Esophagus squamous epithelium (tissue), 4 donors: Measurements from ENCODE around the gene HLA-E.

Experiments
- POLR2A ChIP-seq, 4 donors: fragments of 450-650 bp; IDR thresholded peaks; one replicate each; pipeline ENCODE4 v1.6.1; 2017; ENCODE audit warnings: antibody characterized with exemption in 4 of 4, mild to moderate bottlenecking in 4 of 4, moderate library complexity in 3 of 4
- TF ChIP-seq, protein P1 (sequence below), 6 experiments: fragments of 450-650 bp in 4 of 6; fragments of 200-600 bp in 2 of 6; sonication (generic) in 2 of 6; IDR thresholded peaks; one replicate each; pipeline ENCODE4 v1.5.1; 2016 to 2019; ENCODE audit warnings: antibody characterized with exemption in 6 of 6, mild to moderate bottlenecking in 4 of 6, moderate library complexity in 4 of 6

DNA sequence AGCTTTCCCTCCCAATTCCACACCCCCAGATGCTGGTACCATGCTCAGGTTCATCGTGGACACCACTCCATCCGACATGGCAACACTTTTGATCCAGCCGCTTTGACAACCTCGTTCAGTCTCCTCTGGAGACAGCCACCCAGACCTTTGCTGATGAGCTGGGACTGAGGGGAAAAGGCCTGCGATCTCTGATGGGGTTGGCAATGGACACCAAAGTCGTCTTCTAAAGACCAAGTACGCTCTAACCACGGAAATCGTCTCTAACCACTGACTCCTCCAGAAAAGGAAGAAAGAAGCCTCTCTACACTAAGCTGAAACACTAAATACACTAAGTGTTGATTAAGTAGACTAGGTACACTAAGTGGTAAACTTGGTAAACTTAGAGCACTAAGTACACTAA lies 26.1 kb upstream of the HLA-E start:
- TF ChIP-seq, protein P1, sequence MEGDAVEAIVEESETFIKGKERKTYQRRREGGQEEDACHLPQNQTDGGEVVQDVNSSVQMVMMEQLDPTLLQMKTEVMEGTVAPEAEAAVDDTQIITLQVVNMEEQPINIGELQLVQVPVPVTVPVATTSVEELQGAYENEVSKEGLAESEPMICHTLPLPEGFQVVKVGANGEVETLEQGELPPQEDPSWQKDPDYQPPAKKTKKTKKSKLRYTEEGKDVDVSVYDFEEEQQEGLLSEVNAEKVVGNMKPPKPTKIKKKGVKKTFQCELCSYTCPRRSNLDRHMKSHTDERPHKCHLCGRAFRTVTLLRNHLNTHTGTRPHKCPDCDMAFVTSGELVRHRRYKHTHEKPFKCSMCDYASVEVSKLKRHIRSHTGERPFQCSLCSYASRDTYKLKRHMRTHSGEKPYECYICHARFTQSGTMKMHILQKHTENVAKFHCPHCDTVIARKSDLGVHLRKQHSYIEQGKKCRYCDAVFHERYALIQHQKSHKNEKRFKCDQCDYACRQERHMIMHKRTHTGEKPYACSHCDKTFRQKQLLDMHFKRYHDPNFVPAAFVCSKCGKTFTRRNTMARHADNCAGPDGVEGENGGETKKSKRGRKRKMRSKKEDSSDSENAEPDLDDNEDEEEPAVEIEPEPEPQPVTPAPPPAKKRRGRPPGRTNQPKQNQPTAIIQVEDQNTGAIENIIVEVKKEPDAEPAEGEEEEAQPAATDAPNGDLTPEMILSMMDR (IDR thresholded peaks at IDR 0.05), result no peak
- no peak for TF ChIP-seq POLR2A (IDR thresholded peaks at IDR 0.05)
